GM18508 (cell line): ENCODE results near the gene ATF7IP.
"Not testable (repeated sequence)": the region's sequence is repeated elsewhere in the genome, so short reads cannot be mapped to it uniquely, and the experiment has no call there.

Experiments
- ATAC-seq: cut with Tn5 transposase; IDR thresholded peaks from one replicate; pipeline ENCODE4 v1.9.1; 2021; ENCODE audit warnings: moderate number of reproducible peaks; ENCODE audit not compliant: insufficient read depth, unreplicated experiment

ATF7IP gene

GRCh38 chr12:14403711-14404196 is 38.3 kb downstream of the ATF7IP start:
- peak; percentile 41 for ATAC-seq

DNA sequence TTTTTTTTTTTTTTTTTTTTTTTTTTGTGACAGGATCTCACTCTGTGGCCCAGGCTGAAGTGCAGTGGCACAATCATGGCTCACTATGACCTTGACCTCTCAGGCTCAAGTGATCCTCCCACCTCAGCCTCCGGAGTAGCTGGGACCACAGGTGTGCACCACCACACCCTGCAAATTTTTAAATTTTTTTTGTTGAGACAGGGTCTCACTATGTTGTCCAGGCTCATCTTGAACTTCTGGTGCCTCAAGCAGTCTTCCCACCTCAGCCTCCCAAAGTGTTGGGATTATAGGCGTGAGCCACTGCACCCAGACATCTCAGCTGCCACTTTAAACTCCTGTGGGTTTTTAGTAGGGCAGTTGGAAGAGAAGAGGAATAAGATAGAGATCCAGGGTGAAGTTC is 39.9 kb downstream of the ATF7IP start:
- ATAC-seq, result not testable (repeated sequence)

- ATAC-seq, result no peak
These were observed 42.7 kb downstream of the ATF7IP start for GRCh38 chr12:14408208-14408607.

DNA sequence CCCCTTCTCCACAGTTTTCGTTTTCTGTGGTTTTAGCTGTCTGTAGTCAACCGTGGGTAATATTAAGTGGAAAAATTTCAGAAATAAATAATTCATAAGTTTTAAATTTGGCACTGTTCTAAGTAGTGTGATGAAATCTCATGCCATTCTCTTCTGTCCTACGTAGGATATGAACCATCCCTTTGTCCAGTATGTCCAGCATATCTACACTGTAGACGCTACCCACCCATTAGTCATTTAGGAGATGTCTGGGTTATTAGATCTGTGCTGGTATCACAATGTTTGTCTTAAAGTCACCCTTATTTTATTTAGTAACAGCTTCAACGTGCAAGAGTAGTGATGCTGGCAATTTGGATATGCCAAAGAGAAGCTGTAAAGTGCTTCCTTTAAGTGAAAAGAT is 44.7 kb downstream of the ATF7IP start:
- ATAC-seq, result no peak

DNA sequence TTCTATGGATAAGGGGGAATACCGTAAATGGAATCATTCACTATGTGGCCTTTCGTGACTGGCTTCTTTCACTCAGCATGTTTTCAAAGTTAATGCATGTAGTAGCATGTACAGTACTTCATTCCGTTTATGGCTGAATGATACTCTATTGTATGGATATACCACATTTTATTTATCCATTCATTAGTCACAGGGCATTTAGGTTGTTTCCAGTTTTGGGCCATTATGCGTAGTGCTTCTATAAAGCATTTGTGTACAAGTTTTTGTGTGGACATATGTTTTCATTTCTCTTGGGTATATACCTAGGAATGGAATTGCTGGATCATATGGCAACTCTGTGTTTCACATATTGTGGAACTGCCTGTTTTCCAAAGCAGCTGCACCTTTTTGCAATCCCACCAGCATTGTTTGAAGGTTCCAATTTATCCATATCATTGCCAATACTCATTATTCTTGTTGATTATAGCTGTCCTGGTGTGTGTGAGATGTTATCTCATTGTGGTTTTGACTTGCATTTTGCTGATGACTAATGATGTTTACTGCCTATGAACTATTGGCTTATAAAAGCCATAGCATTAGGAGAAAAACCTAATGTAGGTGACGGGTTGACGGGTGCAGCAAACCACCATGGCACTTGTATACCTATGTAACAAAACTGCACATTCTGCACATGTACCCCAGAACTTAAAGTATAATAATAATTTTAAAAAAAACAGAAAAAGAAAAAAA is 45.5 kb downstream of the ATF7IP start:
- ATAC-seq, result no peak

DNA sequence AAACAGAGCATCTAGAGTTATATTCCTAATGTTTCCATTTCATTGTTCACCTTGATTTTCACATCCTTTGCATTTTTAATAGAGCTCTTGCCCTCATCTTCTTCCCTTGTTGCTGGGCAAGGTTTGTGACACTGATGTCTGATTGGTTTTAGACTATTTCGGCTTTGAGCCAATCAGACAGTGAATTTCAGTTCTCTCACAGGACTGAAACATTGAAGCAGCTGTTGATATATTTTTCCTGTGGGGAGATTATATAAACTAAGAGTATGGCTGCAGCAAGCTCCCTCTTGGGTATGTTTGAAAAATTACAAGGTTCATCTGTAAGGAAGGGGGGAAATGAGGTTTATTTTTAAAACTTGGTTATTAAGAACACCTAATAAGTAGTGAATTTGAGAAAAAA is 51.2 kb downstream of the ATF7IP start:
- ATAC-seq, result no peak

DNA sequence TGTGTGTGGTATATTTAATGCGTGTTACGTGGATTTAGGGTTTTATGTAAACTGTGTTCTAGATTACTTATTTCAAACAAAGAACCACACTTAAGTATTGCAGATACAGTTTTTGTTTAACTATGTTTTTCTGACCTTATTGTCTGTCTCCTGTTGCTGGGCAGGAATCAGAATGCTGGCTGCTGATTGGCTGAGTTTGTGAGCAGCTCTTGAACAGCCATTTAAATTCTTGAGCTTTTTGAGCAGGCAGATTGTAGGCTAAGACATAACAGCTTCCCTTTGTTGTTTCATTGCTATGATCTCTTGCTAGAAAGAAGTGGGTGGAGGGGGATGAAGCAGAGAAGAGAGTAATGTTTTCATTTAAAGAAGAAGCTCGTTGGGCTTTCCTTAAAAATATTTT is 52.2 kb downstream of the ATF7IP start:
- no peak for ATAC-seq

DNA sequence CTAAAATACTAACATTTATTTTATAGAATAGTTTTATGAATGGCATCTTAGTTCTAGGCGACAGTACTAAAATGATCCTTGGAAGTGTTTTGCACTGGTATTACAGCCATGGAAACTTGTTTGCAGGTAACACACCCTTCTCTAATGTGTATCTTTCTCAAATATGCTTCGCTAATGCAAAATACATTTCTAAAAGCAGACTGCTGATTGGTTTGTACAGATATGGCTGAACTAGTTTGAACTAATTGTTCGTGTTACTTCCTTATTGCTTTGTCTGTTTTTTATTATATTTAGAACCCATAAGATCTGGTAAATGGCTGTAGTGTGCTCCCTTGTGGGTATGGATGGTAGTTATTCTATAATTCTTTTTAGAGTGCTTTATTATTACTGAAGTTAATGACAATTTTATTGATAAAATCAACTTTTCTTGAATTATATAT is 53.0 kb downstream of the ATF7IP start:
- ATAC-seq, result no peak

GRCh38 chr12:14422516-14423230 is 57.2 kb downstream of the ATF7IP start:
- ATAC-seq, result no peak

- no peak for ATAC-seq
These were observed 59.1 kb downstream of the ATF7IP start for GRCh38 chr12:14424545-14424944.

- no peak for ATAC-seq
These were observed 61.3 kb downstream of the ATF7IP start for GRCh38 chr12:14426792-14427191.

DNA sequence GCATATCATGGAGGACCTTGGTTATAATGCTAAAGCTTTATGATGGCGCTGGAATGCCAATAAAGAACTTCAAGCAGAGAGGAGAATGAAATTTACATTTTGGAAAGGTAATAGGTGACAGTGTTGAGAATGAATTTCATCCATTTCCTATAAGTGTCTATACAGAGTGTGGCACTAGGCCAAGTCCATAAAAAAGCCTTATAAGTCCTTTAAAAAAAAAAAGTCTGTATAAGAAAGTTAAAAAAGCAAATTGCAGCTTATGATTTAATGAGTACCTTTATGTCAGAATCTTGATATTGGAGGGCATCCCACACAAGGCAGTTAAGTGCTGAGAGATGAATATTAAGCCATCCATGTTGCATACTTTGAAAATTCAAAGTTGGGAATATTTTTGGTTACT is 62.4 kb downstream of the ATF7IP start:
- no peak for ATAC-seq

- ATAC-seq, result no peak
These were observed 65.0 kb downstream of the ATF7IP start for GRCh38 chr12:14430394-14430986.

DNA sequence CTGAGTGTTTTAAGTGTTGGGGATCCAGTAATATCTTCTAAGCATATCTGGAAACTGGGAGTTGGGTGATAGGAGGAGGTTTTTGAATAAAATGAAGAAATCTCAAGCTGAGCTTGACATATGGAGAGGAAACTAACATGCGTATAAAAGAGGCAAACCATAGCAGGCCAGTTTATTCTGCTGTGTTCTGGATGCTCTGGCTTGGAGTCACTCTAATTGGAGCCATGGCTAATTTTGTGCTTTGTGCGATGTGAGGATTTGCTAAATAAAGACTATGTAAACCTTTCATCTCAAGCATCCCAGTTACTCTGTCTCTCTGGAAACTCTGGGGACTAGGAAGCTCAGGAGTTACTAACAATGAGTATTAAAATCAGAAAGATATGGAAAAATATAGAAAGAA is 66.5 kb downstream of the ATF7IP start:
- ATAC-seq, result no peak

GRCh38 chr12:14435627-14436026 is 70.1 kb downstream of the ATF7IP start:
- ATAC-seq, result no peak

- no peak for ATAC-seq
These were observed 76.9 kb downstream of the ATF7IP start for GRCh38 chr12:14442221-14442881.

DNA sequence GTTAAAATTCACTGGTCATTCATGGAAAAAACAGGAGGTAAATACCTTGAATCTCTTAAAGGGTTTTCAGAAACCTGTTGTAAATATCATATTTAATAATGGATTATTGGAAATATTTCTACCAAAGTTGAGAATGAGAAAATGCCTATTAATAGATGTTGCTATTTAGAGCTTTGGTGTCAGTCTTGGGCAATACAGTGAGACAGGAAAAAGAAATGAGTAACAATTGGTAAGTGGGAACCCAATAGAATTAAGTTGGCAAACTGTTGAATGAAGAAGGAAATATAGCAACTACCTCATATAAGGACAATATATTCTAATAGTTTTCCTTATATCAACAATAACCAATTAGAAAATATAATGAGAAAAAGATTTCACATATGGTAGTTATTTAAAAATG is 78.0 kb downstream of the ATF7IP start:
- no peak for ATAC-seq

GRCh38 chr12:14450479-14450878 is 85.0 kb downstream of the ATF7IP start:
- no peak for ATAC-seq

GRCh38 chr12:14452336-14452735 is 86.9 kb downstream of the ATF7IP start:
- no peak for ATAC-seq

GRCh38 chr12:14452865-14453264 is 87.4 kb downstream of the ATF7IP start:
- ATAC-seq, result no peak
